Breast epithelium (tissue), 4 donors: Measurements from ENCODE around the gene RSPO3. TPM values are rescaled to one million over a fixed set of nuclear protein-coding genes. Genes with fewer than 3 reads are reported as not detected.

ENCODE experiments used
- DNase-seq, 2 donors: peaks; one replicate each; pipeline ENCODE4 v3.0.0-alpha.2; 2019; ENCODE audit warnings: low spot score in 2 of 2
- H3K27ac ChIP-seq, 2 donors: fragments of 200-600 bp; sonication (generic) in 1 of 2; one replicate each; pipeline ENCODE4 v1.5.1; 2016 to 2019; ENCODE audit warnings: mild to moderate bottlenecking in 1 of 2
- H3K27me3 ChIP-seq, 2 donors: fragments of 200-600 bp; sonication (generic) in 1 of 2; one replicate each; pipeline versions ENCODE4 v1.5.1 to v1.6.0; 2017 to 2019; ENCODE audit warnings: control low read depth in 1 of 2, mild to moderate bottlenecking in 1 of 2
- H3K36me3 ChIP-seq: fragments of 200-600 bp; one replicate; pipeline ENCODE4 v1.5.1; 2019
- H3K4me1 ChIP-seq, 2 donors: fragments of 200-600 bp; sonication (generic); one replicate each; pipeline ENCODE4 v1.5.1; 2016 to 2019; ENCODE audit warnings: control low read depth in 1 of 2
- H3K4me3 ChIP-seq, 3 donors: fragments of 200-600 bp; sonication (generic); 1 replicate in 2 of 3; 2 replicates in 1 of 3; pipeline ENCODE4 v1.5.1; 2016 to 2019; ENCODE audit warnings: mild to moderate bottlenecking in 3 of 3, moderate library complexity in 2 of 3
- H3K9me3 ChIP-seq, 2 donors: fragments of 200-600 bp; sonication (generic) in 1 of 2; one replicate each; pipeline ENCODE4 v1.5.1; 2016 to 2019; ENCODE audit warnings: control low read depth in 1 of 2
- CTCF ChIP-seq, 3 donors: fragments of 450-650 bp; IDR thresholded peaks; one replicate each; pipeline ENCODE4 v1.5.1; 2016 to 2017; ENCODE audit warnings: antibody characterized with exemption in 3 of 3, mild to moderate bottlenecking in 3 of 3, moderate library complexity in 3 of 3
- POLR2A ChIP-seq: fragments of 450-650 bp; IDR thresholded peaks from one replicate; pipeline ENCODE4 v1.6.1; 2016; ENCODE audit warnings: antibody characterized with exemption, mild to moderate bottlenecking, moderate library complexity
- POLR2AphosphoS5 ChIP-seq, 3 donors: sonication (generic); formaldehyde crosslinking; IDR thresholded peaks; one replicate each; pipeline ENCODE4 v1.6.1; 2017; ENCODE audit warnings: antibody characterized with exemption in 3 of 3
- intact Hi-C: fragments of 100-400 bp; cut with DNase I; formaldehyde crosslinking; loops from one replicate; pipeline ENCODE4 v1.15.1; 2023; ENCODE audit warnings: low total_unique reads
- total RNA-seq, 3 donors: library from RNA; depleted of rRNA; stranded (reverse); fragments of >200 nt; gene quantifications; one replicate each; pipeline ENCODE4 v1.1.0, GENCODE V29; 2016

The RSPO3 gene
- total RNA-seq, 3 donors from 2014 or later = 5.9 to 23.3 (median 16.2) TPM

DNA sequence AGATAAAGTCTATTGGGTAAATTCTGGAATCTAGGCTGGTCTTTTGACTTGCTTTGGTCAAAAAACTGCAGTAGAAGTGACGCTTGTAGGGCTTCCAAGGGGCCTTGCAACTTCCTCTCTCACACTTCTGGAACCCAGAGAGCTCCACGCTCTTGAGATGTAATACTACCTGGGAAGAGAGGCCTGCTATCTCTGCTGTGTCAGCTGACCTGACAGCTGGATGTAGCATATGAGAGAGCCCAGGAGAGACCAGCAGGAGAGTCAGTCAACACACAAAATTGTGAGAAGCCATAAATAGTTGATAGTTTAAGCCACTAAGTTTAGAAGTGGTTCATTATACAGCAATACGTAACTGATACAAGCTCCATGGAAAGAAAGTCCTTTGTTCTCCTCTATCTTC, 7.8 kb upstream of the RSPO3 start:
- Histone ChIP-seq H3K27me3 (no peaks in the 10 kb centered on the region), H3K36me3 (no peaks in the 10 kb centered on the region), H3K4me1 (no peaks in the 10 kb centered on the region), H3K27ac (no peak overlapping the region), H3K9me3 (no peaks in the 10 kb centered on the region), H3K4me3 (no peak overlapping the region)
- no peak for DNase-seq
- TF ChIP-seq CTCF (IDR thresholded peaks at IDR 0.05) (no peak), POLR2A (no peak), POLR2AphosphoS5 (IDR thresholded peaks at IDR 0.05) (no peak)
- intact Hi-C loops = no loop called here

GRCh38 chr6:127111526-127111925, 6.9 kb upstream of the RSPO3 start:
- no peaks in the 10 kb centered on the region for H3K36me3 ChIP-seq
- no peak for DNase-seq
- intact Hi-C loops = no loop called here
- no peak for TF ChIP-seq POLR2AphosphoS5 (IDR thresholded peaks at IDR 0.05)
- no peak for TF ChIP-seq CTCF (IDR thresholded peaks at IDR 0.05)
- no peak for TF ChIP-seq POLR2A
- H3K4me3 ChIP-seq = no peak overlapping the region
- no peak overlapping the region for H3K27ac ChIP-seq
- no peaks in the 10 kb centered on the region for H3K9me3 ChIP-seq
- no peaks in the 10 kb centered on the region for H3K4me1 ChIP-seq
- H3K27me3 ChIP-seq = no peaks in the 10 kb centered on the region

DNA sequence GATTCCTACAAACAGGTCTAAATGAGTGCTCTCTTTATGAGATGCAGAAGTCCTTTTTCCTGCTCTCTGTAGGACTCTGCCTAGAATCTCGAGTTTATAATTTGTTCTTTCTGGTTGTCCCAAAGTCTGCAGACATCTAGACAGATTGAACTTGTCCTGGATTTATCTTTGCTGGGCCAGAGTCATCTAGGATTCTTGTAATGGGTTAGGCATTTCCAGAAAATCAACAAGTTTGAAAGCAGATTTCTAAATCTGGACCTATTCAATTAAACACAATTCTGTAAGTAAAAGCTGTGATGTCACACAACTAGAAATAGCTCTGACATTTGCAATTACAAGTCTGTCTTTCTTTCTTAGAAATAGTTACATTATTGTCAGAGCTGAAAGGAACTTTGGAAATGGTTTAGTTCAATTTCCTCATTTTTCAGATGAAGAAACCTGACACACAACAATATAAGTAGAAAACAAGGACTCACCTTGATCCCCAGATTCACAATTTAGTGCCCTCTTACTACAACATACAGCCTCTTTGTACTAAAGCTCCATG, 4.2 kb upstream of the RSPO3 start:
- peaks cover 0 to 3% of the 10 kb centered on the region in 2 donors for H3K4me1 ChIP-seq
- H3K27ac ChIP-seq = no peak overlapping the region
- H3K36me3 ChIP-seq = no peaks in the 10 kb centered on the region
- H3K27me3 ChIP-seq = peaks cover 0 to 5% of the 10 kb centered on the region in 2 donors
- TF ChIP-seq CTCF (IDR thresholded peaks at IDR 0.05) (no peak), POLR2A (no peak), POLR2AphosphoS5 (IDR thresholded peaks at IDR 0.05) (no peak)
- H3K9me3 ChIP-seq = no peaks in the 10 kb centered on the region
- no peak overlapping the region for H3K4me3 ChIP-seq
- intact Hi-C loops = no loop called here
- DNase-seq = no peak

- DNase-seq = no peak
- H3K27ac ChIP-seq = no peak overlapping the region
- peaks cover 0 to 8% of the 10 kb centered on the region in 2 donors for H3K4me1 ChIP-seq
- no peaks in the 10 kb centered on the region for H3K36me3 ChIP-seq
- no peak for TF ChIP-seq POLR2A
- TF ChIP-seq CTCF (IDR thresholded peaks at IDR 0.05) = no peak
- TF ChIP-seq POLR2AphosphoS5 (IDR thresholded peaks at IDR 0.05) = no peak
- no peaks in the 10 kb centered on the region for H3K9me3 ChIP-seq
- intact Hi-C loops = no loop called here
- peaks cover 0 to 14% of the 10 kb centered on the region in 2 donors for H3K27me3 ChIP-seq
- H3K4me3 ChIP-seq = no peak overlapping the region
Observed at GRCh38 chr6:127115084-127115655, 3.3 kb upstream of the RSPO3 start.

DNA sequence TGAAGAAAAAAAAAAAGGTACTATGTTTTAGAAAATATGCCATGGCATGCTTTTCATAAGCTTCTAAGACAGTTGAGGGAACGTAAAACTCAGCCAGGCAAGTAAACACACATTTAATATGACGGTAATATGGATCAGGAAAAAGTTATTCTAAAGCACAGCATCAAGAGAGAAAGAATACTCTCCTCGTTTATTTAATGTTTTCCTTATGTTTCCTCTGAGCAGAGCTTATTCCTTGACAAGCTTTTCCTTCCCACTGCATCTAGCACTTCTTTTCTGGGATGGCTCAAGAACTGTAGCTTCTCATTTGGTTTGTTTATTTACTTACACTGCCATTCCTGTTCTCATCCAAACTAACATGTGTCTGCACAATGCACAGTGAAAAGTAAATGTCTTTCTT, 2.7 kb upstream of the RSPO3 start:
- H3K4me1 ChIP-seq = peaks cover 0 to 8% of the 10 kb centered on the region in 2 donors
- no peaks in the 10 kb centered on the region for H3K36me3 ChIP-seq
- no peak for TF ChIP-seq POLR2A
- no peak for TF ChIP-seq POLR2AphosphoS5 (IDR thresholded peaks at IDR 0.05)
- TF ChIP-seq CTCF (IDR thresholded peaks at IDR 0.05) = no peak
- H3K9me3 ChIP-seq = no peaks in the 10 kb centered on the region
- H3K27ac ChIP-seq = no peak overlapping the region
- H3K4me3 ChIP-seq = no peak overlapping the region
- intact Hi-C loops = no loop called here
- no peak for DNase-seq
- H3K27me3 ChIP-seq = peaks cover 0 to 20% of the 10 kb centered on the region in 2 donors
